H1 (cell line): ENCODE data around the gene SEC14L5. TPM values are rescaled to one million over a fixed set of nuclear protein-coding genes. Genes with fewer than 3 reads are reported as not detected.
A peak's percentile ranks its signal among the peaks of the same experiment; 100 is the strongest.

Source experiments
- CTCF ChIA-PET: fragments of 300-600 bp; sonication (Branson Sonifier 250); formaldehyde crosslinking; loops from one replicate; lab custom pipeline; 2021; ENCODE audit not compliant: partially characterized antibody; lab: Charles Lee
- POLR2A ChIA-PET: fragments of 300-600 bp; sonication (Branson Sonifier 250); formaldehyde crosslinking; loops from one replicate; lab custom pipeline; 2021; ENCODE audit warnings: inconsistent platforms; ENCODE audit not compliant: partially characterized antibody; lab: Charles Lee
- DNase-seq, 2 experiments: peaks; one replicate each; pipeline versions ENCODE4 v3.0.0 to v3.0.0-alpha.2; 2010 to 2022; ENCODE audit warnings: low spot score in 2 of 2, low read depth in 1 of 2, mixed read lengths in 1 of 2
- FAIRE-seq: peaks from 2 replicates; lab custom pipeline; 2011; peaks lifted over from hg19 to GRCh38; lab: Jason Lieb, UNC
- H2AFZ ChIP-seq: 2 replicates; pipeline ENCODE4 v1.8.1; 2012; ENCODE audit warnings: low read length, inconsistent platforms
- H2AK5ac ChIP-seq: 2 replicates; pipeline ENCODE4 v1.6.1; 2013; ENCODE audit warnings: low read depth, low read length
- H2BK120ac ChIP-seq: replicated peaks from 2 replicates; pipeline ENCODE3; 2013; ENCODE audit warnings: low read depth, low read length, inconsistent platforms
- H2BK12ac ChIP-seq: 2 replicates; pipeline ENCODE4 v1.6.1; 2013; ENCODE audit warnings: low read depth, low read length
- H2BK15ac ChIP-seq: 2 replicates; pipeline ENCODE4 v1.6.1; 2013; ENCODE audit warnings: low read length
- H2BK20ac ChIP-seq: 2 replicates; pipeline ENCODE4 v1.6.1; 2013; ENCODE audit warnings: low read length
- H2BK5ac ChIP-seq: 2 replicates; pipeline ENCODE4 v1.6.1; 2013; ENCODE audit warnings: low read depth, low read length
- H3K14ac ChIP-seq: 2 replicates; pipeline ENCODE4 v1.6.1; 2013; ENCODE audit warnings: inconsistent platforms; ENCODE audit not compliant: insufficient read length
- H3K18ac ChIP-seq: 2 replicates; pipeline ENCODE4 v1.6.1; 2013; ENCODE audit warnings: low read length; ENCODE audit errors: extremely low read depth
- H3K23ac ChIP-seq: 2 replicates; pipeline ENCODE4 v1.6.1; 2013; ENCODE audit warnings: inconsistent platforms; ENCODE audit not compliant: insufficient read length
- H3K23me2 ChIP-seq: 2 replicates; pipeline ENCODE4 v1.6.1; 2013; ENCODE audit warnings: low read depth, low read length
- H3K27ac ChIP-seq: 2 replicates; pipeline ENCODE4 v1.6.1; 2011; ENCODE audit warnings: low read depth, low read length, inconsistent platforms
- H3K27me3 ChIP-seq, 4 experiments: replicated peaks in 1 of 4; 1 replicate in 1 of 4; 2 replicates in 3 of 4; pipeline versions ENCODE4 v1.6.1 to v1.8.1; 2011 to 2013; ENCODE audit warnings: low read length in 3 of 4, mild to moderate bottlenecking in 3 of 4, inconsistent platforms in 2 of 4, mixed read lengths in 2 of 4, moderate library complexity in 1 of 4; ENCODE audit not compliant: control insufficient read depth in 3 of 4, insufficient read depth in 3 of 4; ENCODE audit errors: extremely low read depth in 1 of 4
- H3K36me3 ChIP-seq, 4 experiments: 2 replicates each; pipeline versions ENCODE4 v1.6.1 to v1.8.1; 2011 to 2013; ENCODE audit warnings: mild to moderate bottlenecking in 4 of 4, low read length in 3 of 4, moderate library complexity in 2 of 4, control low read depth in 1 of 4, inconsistent platforms in 1 of 4; ENCODE audit not compliant: insufficient read depth in 4 of 4, control insufficient read depth in 2 of 4
- H3K4ac ChIP-seq: replicated peaks from 2 replicates; pipeline ENCODE3; 2013; ENCODE audit warnings: low read length, low read depth, mixed read lengths, inconsistent platforms; ENCODE audit not compliant: insufficient read length
- H3K4me1 ChIP-seq, 4 experiments: replicated peaks in 1 of 4; 1 replicate in 1 of 4; 2 replicates in 3 of 4; pipeline versions ENCODE4 v1.6.1 to v1.8.1; 2011 to 2013; ENCODE audit warnings: low read length in 3 of 4, inconsistent platforms in 2 of 4, mixed read lengths in 1 of 4; ENCODE audit not compliant: insufficient read depth in 4 of 4, control insufficient read depth in 3 of 4
- H3K4me2 ChIP-seq, 2 experiments: 2 replicates each; pipeline versions ENCODE4 v1.6.1 to v1.8.1; 2011 to 2013; ENCODE audit warnings: low read depth in 2 of 2, low read length in 2 of 2, control low read depth in 1 of 2, inconsistent platforms in 1 of 2, mild to moderate bottlenecking in 1 of 2; ENCODE audit not compliant: insufficient read depth in 1 of 2
- H3K4me3 ChIP-seq, 4 experiments: fragments of 200-600, 300-600 bp in 1 of 4; sonication (generic), shearing (Covaris generic), sonication (Bioruptor Twin) in 1 of 4; 2 replicates each; pipeline versions ENCODE4 v1.5.1 to v1.8.1; 2011 to 2016; ENCODE audit warnings: low read length in 4 of 4, low read depth in 3 of 4, control low read depth in 2 of 4, inconsistent platforms in 2 of 4, mild to moderate bottlenecking in 2 of 4, mixed read lengths in 1 of 4, moderate library complexity in 1 of 4; ENCODE audit not compliant: insufficient read depth in 2 of 4; ENCODE audit errors: extremely low read depth in 1 of 4
- H3K56ac ChIP-seq: replicated peaks from 2 replicates; pipeline ENCODE3; 2013; ENCODE audit warnings: low read depth, mild to moderate bottlenecking, mixed read lengths, low read length, inconsistent platforms; ENCODE audit not compliant: insufficient read length
- H3K79me1 ChIP-seq: 2 replicates; pipeline ENCODE4 v1.6.1; 2013; ENCODE audit warnings: low read depth, low read length, control low read depth
- H3K79me2 ChIP-seq, 2 experiments: 2 replicates each; pipeline versions ENCODE4 v1.6.1 to v1.8.1; 2012 to 2013; ENCODE audit warnings: low read length in 2 of 2, mild to moderate bottlenecking in 2 of 2, inconsistent platforms in 1 of 2; ENCODE audit not compliant: insufficient read depth in 2 of 2, control insufficient read depth in 1 of 2
- H3K9ac ChIP-seq, 4 experiments: replicated peaks in 1 of 4; 1 replicate in 1 of 4; 2 replicates in 3 of 4; pipeline versions ENCODE4 v1.6.1 to v1.8.1; 2011 to 2013; ENCODE audit warnings: low read depth in 3 of 4, low read length in 3 of 4, control low read depth in 2 of 4, mild to moderate bottlenecking in 2 of 4, moderate library complexity in 2 of 4, inconsistent platforms in 1 of 4; ENCODE audit errors: extremely low read depth in 1 of 4
- H3K9me3 ChIP-seq, 2 experiments: 2 replicates each; pipeline versions ENCODE4 v1.6.1 to v1.8.1; 2012 to 2013; ENCODE audit warnings: mild to moderate bottlenecking in 2 of 2, moderate library complexity in 2 of 2, control low read depth in 1 of 2, inconsistent platforms in 1 of 2, low read depth in 1 of 2, low read length in 1 of 2, mixed read lengths in 1 of 2; ENCODE audit not compliant: insufficient read depth in 2 of 2
- H4K20me1 ChIP-seq, 2 experiments: replicated peaks in 1 of 2; 2 replicates each; pipeline versions ENCODE3 to v1.8.1; 2011 to 2013; ENCODE audit warnings: inconsistent platforms in 2 of 2, low read length in 2 of 2, mild to moderate bottlenecking in 1 of 2; ENCODE audit not compliant: insufficient read depth in 2 of 2, control insufficient read depth in 1 of 2
- H4K5ac ChIP-seq: 2 replicates; pipeline ENCODE4 v1.6.1; 2013; ENCODE audit warnings: low read length, low read depth, mixed read lengths, inconsistent platforms; ENCODE audit not compliant: insufficient read length
- H4K8ac ChIP-seq: 2 replicates; pipeline ENCODE4 v1.8.0; 2013; ENCODE audit warnings: mild to moderate bottlenecking, moderate library complexity, low read length, inconsistent platforms; ENCODE audit not compliant: insufficient read depth; ENCODE audit errors: extremely low read depth
- H4K91ac ChIP-seq: replicated peaks from 2 replicates; pipeline ENCODE3; 2013; ENCODE audit warnings: low read length, mixed read lengths, inconsistent platforms; ENCODE audit not compliant: insufficient read length
- CBX5 ChIP-seq: fragments of 300-800, 300-1000 bp; sonication (generic); IDR thresholded peaks from 2 replicates; pipeline ENCODE4 v1.7.1; 2016; ENCODE audit warnings: antibody characterized with exemption, low read length, low read depth
- CBX8 ChIP-seq: fragments of 300-800, 300-1000 bp; sonication (generic); IDR thresholded peaks from 2 replicates; pipeline ENCODE4 v1.7.1; 2016; ENCODE audit warnings: low read depth, low read length, borderline replicate concordance
- CREB1 ChIP-seq: IDR thresholded peaks from 2 replicates; pipeline ENCODE4 v1.6.1; 2012; ENCODE audit warnings: inconsistent platforms
- FOSL1 ChIP-seq: IDR thresholded peaks from 2 replicates; pipeline ENCODE4 v1.6.1; 2011; ENCODE audit warnings: mild to moderate bottlenecking, low read depth, low read length, moderate library complexity; ENCODE audit not compliant: insufficient read depth
- HDAC2 ChIP-seq, 2 experiments: fragments of 300-600 bp in 1 of 2; sonication (generic) in 1 of 2; IDR thresholded peaks; 2 replicates each; pipeline ENCODE4 v1.6.1; 2011 to 2012; ENCODE audit warnings: low read depth in 2 of 2, low read length in 2 of 2, mild to moderate bottlenecking in 2 of 2, moderate library complexity in 2 of 2, borderline replicate concordance in 1 of 2, inconsistent platforms in 1 of 2
- JUN ChIP-seq: IDR thresholded peaks from 2 replicates; pipeline ENCODE4 v1.6.1; 2011; ENCODE audit warnings: low read depth, mild to moderate bottlenecking, improper control_type of control experiment, low read length
- KDM1A ChIP-seq: fragments of 200-600, 300-600 bp; sonication (generic); IDR thresholded peaks from 2 replicates; pipeline ENCODE4 v1.7.1; 2016; ENCODE audit warnings: mild to moderate bottlenecking, low read length, borderline replicate concordance
- KDM4A ChIP-seq: IDR thresholded peaks from one replicate; pipeline ENCODE4 v1.7.1; 2012; ENCODE audit warnings: low read depth, mild to moderate bottlenecking, moderate library complexity, low read length, inconsistent platforms; ENCODE audit not compliant: severe bottlenecking
- NANOG ChIP-seq: IDR thresholded peaks from 2 replicates; pipeline ENCODE4 v1.6.1; 2011; ENCODE audit warnings: low read length, low read depth, mild to moderate bottlenecking, inconsistent platforms; ENCODE audit not compliant: insufficient read depth, poor library complexity, severe bottlenecking
- POU5F1 ChIP-seq: IDR thresholded peaks from 2 replicates; pipeline ENCODE4 v1.6.1; 2011; ENCODE audit warnings: low read depth, mild to moderate bottlenecking, low read length, moderate library complexity
- RFX5 ChIP-seq: IDR thresholded peaks from 2 replicates; pipeline ENCODE4 v1.6.1; 2011; ENCODE audit warnings: low read depth, low read length, improper control_type of control experiment, borderline replicate concordance
- SP1 ChIP-seq: IDR thresholded peaks from 2 replicates; pipeline ENCODE4 v1.6.1; 2011; ENCODE audit warnings: low read depth, low read length
- SP4 ChIP-seq: IDR thresholded peaks from 2 replicates; pipeline ENCODE4 v1.6.1; 2012; ENCODE audit warnings: low read length, inconsistent platforms
- TCF12 ChIP-seq: IDR thresholded peaks from 2 replicates; pipeline ENCODE4 v1.6.1; 2011; ENCODE audit warnings: low read depth, mild to moderate bottlenecking, low read length
- TEAD4 ChIP-seq: IDR thresholded peaks from 2 replicates; pipeline ENCODE4 v1.6.1; 2012; ENCODE audit warnings: low read depth, low read length, inconsistent platforms, mixed read lengths
- WGBS, 2 experiments: shearing (Covaris generic) in 1 of 2; methylation state at CpG; one replicate each; pipeline versions ENCODE4 v1.1.6 to v1.1.7; 2013 to 2015; ENCODE audit warnings: low lambda C conversion rate in 2 of 2, mixed read lengths in 2 of 2, inconsistent platforms in 1 of 2, low coverage in 1 of 2, missing lambda C conversion rate in 1 of 2; ENCODE audit not compliant: insufficient replicate concordance in 2 of 2, insufficient coverage in 1 of 2, insufficient read length in 1 of 2; ENCODE audit errors: extremely low coverage in 1 of 2, missing lambda C conversion rate in 1 of 2; 5-methylcytosine and 5-hydroxymethylcytosine counted together
- polyA plus RNA-seq, 7 experiments: library from polyadenylated mRNA; depleted of rRNA in 3 of 7; stranded (reverse) in 5 of 7; unstranded in 2 of 7; fragments of >200 nt in 5 of 7; fragments of 200-250 nt in 2 of 7; gene quantifications; 1 replicate in 5 of 7; 2 replicates in 1 of 7; 4 replicates in 1 of 7; pipeline versions ENCODE4 v1.2.1 to v1.2.3, GENCODE V29; 2011 to 2013; ENCODE audit warnings: missing spikeins in 2 of 7, mixed read lengths in 2 of 7
- total RNA-seq: library from RNA; stranded (reverse); fragmentation: NEBNext Ultra II Directional; extraction: Animal tissue kit (Norgen Biotek cat#: 25700); gene quantifications from 2 replicates; pipeline ENCODE4 v1.2.1, GENCODE V29; 2021

The SEC14L5 gene
- total and polyA plus RNA-seq, 2 of the 8 experiments (the other 6 are each of a cell fraction or from before 2014, with no cell fraction given) = 1.9 to 3.0 TPM

GRCh38 chr16:4920826-4921225, 37.3 kb upstream of the SEC14L5 start:
- Histone ChIP-seq H2BK5ac (no peak overlapping the region), H4K20me1 (peaks cover 0 to 5% of the 10 kb centered on the region in 2 experiments), H3K4me2 (no peak overlapping the region), H3K79me2 (peaks cover 0 to 3% of the 10 kb centered on the region in 2 experiments; a peak in 1 of 4 replicates), H3K79me1 (peaks cover 7% of the 10 kb centered on the region), H3K14ac (no peak overlapping the region), H3K9ac (no peak overlapping the region), H2BK15ac (no peak overlapping the region), H3K23ac (no peak overlapping the region), H3K23me2 (no peaks in the 10 kb centered on the region), H4K8ac (peak overlapping the region; percentile 35; the same call in 1 of the 2 replicates), H4K5ac (no peak overlapping the region), H3K4me3 (no peak overlapping the region), H3K9me3 (no peaks in the 10 kb centered on the region), H2AFZ (no peak overlapping the region), H4K91ac (no peak overlapping the region), H3K4ac (no peak overlapping the region), H2BK120ac (no peak overlapping the region), H3K27me3 (no peaks in the 10 kb centered on the region; a peak in 1 of 7 replicates), H3K56ac (no peak overlapping the region), H2AK5ac (no peak overlapping the region), H3K18ac (no peak overlapping the region), H2BK12ac (no peak overlapping the region), H2BK20ac (no peak overlapping the region), H3K27ac (no peak overlapping the region), H3K4me1 (peaks cover 0 to 15% (median 7%) of the 10 kb centered on the region in 4 experiments; a peak in 5 of 7 replicates), H3K36me3 (no peaks in the 10 kb centered on the region)
- CTCF ChIA-PET = interaction anchor here (0.8 kb wide), 1 partner anchor 16 kb away, joined by 4 read pairs; the partner anchor contains the start of gene PPL
- POLR2A ChIA-PET = interaction anchor here (1.2 to 3.7 kb wide), 5 partner anchors 9 to 23 kb away, joined by 3 to 16 read pairs (median 3); no protein-coding TSS in a partner anchor
- no peak for DNase-seq
- TF ChIP-seq TCF12 = no peak
- TF ChIP-seq TEAD4 = no peak
- TF ChIP-seq SP4 = no peak
- TF ChIP-seq KDM4A = no peak
- no peak for TF ChIP-seq RFX5
- TF ChIP-seq SP1 = no peak
- no peak for TF ChIP-seq CBX8
- TF ChIP-seq JUN = no peak
- TF ChIP-seq HDAC2 (IDR thresholded peaks at IDR 0.05; ENCODE audit: borderline replicate concordance in 1 of 2, low read depth in 2 of 2, low read length in 2 of 2) = no peak
- TF ChIP-seq CREB1 = no peak
- TF ChIP-seq NANOG = no peak
- no peak for TF ChIP-seq FOSL1
- TF ChIP-seq POU5F1 = no peak
- TF ChIP-seq KDM1A = no peak
- no peak for TF ChIP-seq CBX5
- 86% methylated on average over 5 of the region's 5 CpGs; no CpG with 5 or more reads in 1 of the 2 experiments for WGBS, 2 experiments
- no peak for FAIRE-seq
